ENCODE results near the gene AUTS2.

The AUTS2 gene

GRCh38 chr7:70034999-70035398 is 436.7 kb downstream of the AUTS2 start:
- ATAC-seq (ENCODE audit: low read depth) = no peak
- Histone ChIP-seq H3K27ac (ENCODE audit: poor library complexity, severe bottlenecking) (no peak overlapping the region), H3K9me3 (ENCODE audit: severe bottlenecking) (no peaks in the 10 kb centered on the region), H3K36me3 (ENCODE audit: low read depth) (no peaks in the 10 kb centered on the region), H3K4me1 (ENCODE audit: insufficient read depth, poor library complexity, severe bottlenecking) (no peaks in the 10 kb centered on the region), H3K4me3 (ENCODE audit: severe bottlenecking) (no peak overlapping the region), H3K27me3 (ENCODE audit: insufficient read depth, poor library complexity, severe bottlenecking) (no peaks in the 10 kb centered on the region)
- DNase-seq (ENCODE audit: low spot score) = no peak
- no peak for TF ChIP-seq CTCF (IDR thresholded peaks at IDR 0.05; ENCODE audit: poor library complexity, severe bottlenecking)

- Histone ChIP-seq H3K27ac (ENCODE audit: poor library complexity, severe bottlenecking) (no peak overlapping the region), H3K9me3 (ENCODE audit: severe bottlenecking) (no peaks in the 10 kb centered on the region), H3K27me3 (ENCODE audit: insufficient read depth, poor library complexity, severe bottlenecking) (no peaks in the 10 kb centered on the region), H3K36me3 (ENCODE audit: low read depth) (no peaks in the 10 kb centered on the region), H3K4me1 (ENCODE audit: insufficient read depth, poor library complexity, severe bottlenecking) (no peaks in the 10 kb centered on the region), H3K4me3 (ENCODE audit: severe bottlenecking) (no peak overlapping the region)
- no peak for DNase-seq (ENCODE audit: low spot score)
- no peak for TF ChIP-seq CTCF (IDR thresholded peaks at IDR 0.05; ENCODE audit: poor library complexity, severe bottlenecking)
- no peak for ATAC-seq (ENCODE audit: low read depth)
Measured at GRCh38 chr7:70035519-70035918, 437.2 kb downstream of the AUTS2 start.

- no peak for TF ChIP-seq CTCF (IDR thresholded peaks at IDR 0.05; ENCODE audit: poor library complexity, severe bottlenecking)
- Histone ChIP-seq H3K36me3 (ENCODE audit: low read depth) (no peaks in the 10 kb centered on the region), H3K4me1 (ENCODE audit: insufficient read depth, poor library complexity, severe bottlenecking) (no peaks in the 10 kb centered on the region), H3K9me3 (ENCODE audit: severe bottlenecking) (no peaks in the 10 kb centered on the region), H3K4me3 (ENCODE audit: severe bottlenecking) (no peak overlapping the region), H3K27me3 (ENCODE audit: insufficient read depth, poor library complexity, severe bottlenecking) (no peaks in the 10 kb centered on the region), H3K27ac (ENCODE audit: poor library complexity, severe bottlenecking) (no peak overlapping the region)
- ATAC-seq (ENCODE audit: low read depth) (no peak), DNase-seq (ENCODE audit: low spot score) (no peak)
Measured at GRCh38 chr7:70035955-70036354, 437.7 kb downstream of the AUTS2 start.

GRCh38 chr7:70036695-70037094 is 438.4 kb downstream of the AUTS2 start:
- no peak overlapping the region for H3K4me3 ChIP-seq (ENCODE audit: severe bottlenecking)
- H3K36me3 ChIP-seq (ENCODE audit: low read depth) = no peaks in the 10 kb centered on the region
- TF ChIP-seq CTCF (IDR thresholded peaks at IDR 0.05; ENCODE audit: poor library complexity, severe bottlenecking) = no peak
- DNase-seq (ENCODE audit: low spot score) (no peak), ATAC-seq (ENCODE audit: low read depth) (no peak)
- no peaks in the 10 kb centered on the region for H3K9me3 ChIP-seq (ENCODE audit: severe bottlenecking)
- H3K4me1 ChIP-seq (ENCODE audit: insufficient read depth, poor library complexity, severe bottlenecking) = no peaks in the 10 kb centered on the region
- no peak overlapping the region for H3K27ac ChIP-seq (ENCODE audit: poor library complexity, severe bottlenecking)
- H3K27me3 ChIP-seq (ENCODE audit: insufficient read depth, poor library complexity, severe bottlenecking) = no peaks in the 10 kb centered on the region

GRCh38 chr7:70037171-70037933 is 439.1 kb downstream of the AUTS2 start:
- no peak for TF ChIP-seq CTCF (IDR thresholded peaks at IDR 0.05; ENCODE audit: poor library complexity, severe bottlenecking)
- DNase-seq (ENCODE audit: low spot score) = no peak
- no peak for ATAC-seq (ENCODE audit: low read depth)
- Histone ChIP-seq H3K27ac (ENCODE audit: poor library complexity, severe bottlenecking) (no peak overlapping the region), H3K9me3 (ENCODE audit: severe bottlenecking) (no peaks in the 10 kb centered on the region), H3K36me3 (ENCODE audit: low read depth) (no peaks in the 10 kb centered on the region), H3K4me3 (ENCODE audit: severe bottlenecking) (no peak overlapping the region), H3K4me1 (ENCODE audit: insufficient read depth, poor library complexity, severe bottlenecking) (no peaks in the 10 kb centered on the region), H3K27me3 (ENCODE audit: insufficient read depth, poor library complexity, severe bottlenecking) (no peaks in the 10 kb centered on the region)
